Muscle of arm (tissue), 12 donors: ENCODE measurements around the gene TPSG1. TPM values are rescaled to one million over a fixed set of nuclear protein-coding genes. Genes with fewer than 3 reads are reported as not detected.
"Not testable (repeated sequence)": the region's sequence is repeated elsewhere in the genome, so short reads cannot be mapped to it uniquely, and the experiment has no call there.

Source experiments
- DNase-seq: peaks from one replicate; pipeline ENCODE4 v3.0.0-alpha.2; 2013
- polyA plus RNA-seq, 12 donors: library from polyadenylated mRNA; unstranded; fragments of 120-200 nt; gene quantifications; one replicate each; pipeline ENCODE4 v1.2.1, GENCODE V29; 2013; ENCODE audit not compliant: insufficient read length in 12 of 12

Gene TPSG1
- polyA plus RNA-seq, 12 donors = 0.48 to 1.5 (median 1.1) TPM; not detected in 2

DNA sequence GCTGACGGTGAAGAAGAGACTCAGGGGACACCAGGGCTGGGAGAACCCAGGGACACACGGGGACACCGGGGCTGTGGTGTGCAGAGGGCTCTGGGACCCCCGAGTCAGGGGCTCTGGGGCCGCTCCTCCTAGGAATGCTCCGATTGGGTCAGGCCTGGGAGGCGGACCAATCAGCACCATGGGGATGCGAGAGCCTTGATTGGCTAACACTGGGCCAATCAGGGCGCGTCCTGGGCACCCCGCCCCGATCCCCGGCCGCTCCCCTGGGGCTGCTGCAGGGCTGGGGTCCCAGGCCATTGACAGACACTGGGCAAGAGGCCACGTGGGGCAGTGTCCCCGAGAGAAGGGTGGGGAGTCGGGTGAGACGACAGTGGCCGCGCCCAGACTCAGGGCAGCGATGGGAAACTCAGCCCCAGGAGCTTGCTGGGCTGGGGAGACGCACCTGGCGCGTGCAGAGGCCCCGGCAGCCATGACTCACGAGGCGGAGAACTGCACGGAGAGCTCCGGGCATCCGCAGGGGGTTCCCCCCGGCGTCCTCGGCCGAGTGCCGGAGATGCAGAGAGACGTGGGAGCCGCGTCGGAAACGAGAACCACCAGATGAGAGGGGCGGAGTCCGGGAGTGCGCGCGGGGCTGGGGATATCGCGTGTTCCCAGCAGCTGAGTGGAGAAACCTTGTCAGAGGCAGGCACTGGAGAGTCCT is 7.1 kb upstream of the TPSG1 start:
- DNase-seq = not testable (repeated sequence)

DNA sequence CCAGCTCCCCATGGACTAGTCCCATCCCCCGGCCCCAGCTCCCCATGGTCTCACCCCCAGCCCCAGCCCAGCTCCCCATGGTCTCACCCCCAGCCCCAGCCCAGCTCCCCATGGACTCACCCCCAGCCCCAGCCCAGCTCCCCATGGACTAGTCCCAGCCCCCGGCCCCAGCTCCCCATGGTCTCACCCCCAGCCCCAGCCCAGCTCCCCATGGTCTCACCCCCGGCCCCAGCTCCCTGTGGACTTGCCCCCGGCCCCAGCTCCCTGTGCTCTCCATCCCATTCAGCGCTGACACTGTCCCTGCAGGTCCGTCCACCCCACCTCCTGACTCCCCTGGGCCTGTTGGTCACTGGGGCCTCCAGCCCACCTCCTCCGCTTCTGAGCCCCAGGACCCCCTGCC is 6.2 kb upstream of the TPSG1 start:
- not testable (repeated sequence) for DNase-seq

DNA sequence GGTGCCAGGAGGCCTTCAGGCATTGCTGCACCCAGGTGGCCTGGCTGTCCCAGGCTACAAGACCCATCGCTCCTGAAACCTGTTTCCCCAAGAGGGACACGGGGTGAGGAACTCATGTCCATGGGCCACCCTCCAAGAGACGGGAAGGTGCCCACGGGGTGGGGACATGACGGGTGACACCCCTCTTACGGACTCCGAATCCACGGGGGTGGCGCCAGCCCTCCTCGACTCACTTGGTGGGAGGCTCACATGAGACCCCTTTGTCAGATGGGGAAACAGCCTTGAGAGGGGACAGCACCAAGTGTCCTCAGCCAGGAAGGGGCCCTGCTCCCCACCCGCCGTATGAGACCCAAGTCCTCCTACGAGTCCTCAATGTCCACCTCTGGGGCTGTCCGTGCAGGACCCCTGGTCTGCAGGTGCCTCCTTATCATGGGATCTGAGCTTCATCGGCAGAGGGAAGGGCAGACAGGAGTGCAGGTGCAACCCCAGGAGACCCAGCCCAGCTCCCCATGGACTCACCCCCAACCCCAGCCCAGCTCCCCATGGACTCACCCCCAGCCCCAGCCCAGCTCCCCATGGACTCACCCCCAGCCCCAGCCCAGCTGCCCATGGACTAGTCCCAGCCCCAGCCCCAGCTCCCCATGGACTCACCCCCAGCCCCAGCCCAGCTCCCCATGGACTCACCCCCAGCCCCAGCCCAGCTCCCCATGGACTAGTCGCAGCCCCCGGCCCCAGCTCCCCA is 5.6 kb upstream of the TPSG1 start:
- DNase-seq = not testable (repeated sequence)

DNA sequence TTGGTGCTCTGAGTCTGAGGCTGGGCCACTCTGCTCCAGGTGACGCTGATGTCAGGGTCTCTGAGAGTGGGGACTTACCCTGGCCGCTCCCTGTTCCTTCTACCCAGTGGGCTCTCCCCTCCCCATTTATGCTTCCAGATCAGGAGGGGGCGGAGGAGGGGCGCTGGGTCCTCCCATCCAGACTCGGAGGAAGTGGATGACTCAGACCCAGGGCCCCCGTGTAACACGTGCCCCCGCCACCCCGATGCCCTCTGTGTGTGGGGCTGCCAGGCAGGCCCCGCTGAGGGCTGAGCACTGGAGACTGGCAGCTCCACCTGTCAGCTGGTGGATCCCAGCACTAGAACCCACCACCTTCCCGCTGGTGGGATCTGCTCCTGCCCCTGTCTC is 5.0 kb upstream of the TPSG1 start, which contains the start of gene TPSB2:
Gene TPSB2, minus strand, starts transcription at position 101 of the 387 bp plus-strand sequence. CDS start 233 bp downstream, outside the sequence.
- DNase-seq = not testable (repeated sequence)

DNA sequence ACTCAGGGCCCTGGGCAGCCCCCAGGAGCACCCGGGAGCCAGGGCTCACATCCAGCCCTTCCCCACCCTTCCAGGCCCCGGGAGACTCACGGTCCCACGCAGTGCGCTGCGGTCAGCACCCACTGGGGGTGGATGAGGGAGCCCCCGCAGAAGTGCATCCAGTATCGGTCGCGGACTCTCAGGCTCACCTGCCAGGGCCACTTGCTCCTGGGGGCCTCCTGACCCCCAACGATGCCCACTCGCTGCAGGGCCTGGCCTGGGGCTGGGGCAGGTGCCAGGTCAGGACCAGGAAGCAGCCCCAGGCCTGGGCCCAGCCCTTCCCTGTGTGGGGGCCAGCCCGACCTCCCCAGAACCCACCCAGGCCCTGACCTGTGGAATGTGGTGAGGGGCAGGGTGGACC is 4.4 kb upstream of the TPSG1 start:
- DNase-seq = not testable (repeated sequence)

DNA sequence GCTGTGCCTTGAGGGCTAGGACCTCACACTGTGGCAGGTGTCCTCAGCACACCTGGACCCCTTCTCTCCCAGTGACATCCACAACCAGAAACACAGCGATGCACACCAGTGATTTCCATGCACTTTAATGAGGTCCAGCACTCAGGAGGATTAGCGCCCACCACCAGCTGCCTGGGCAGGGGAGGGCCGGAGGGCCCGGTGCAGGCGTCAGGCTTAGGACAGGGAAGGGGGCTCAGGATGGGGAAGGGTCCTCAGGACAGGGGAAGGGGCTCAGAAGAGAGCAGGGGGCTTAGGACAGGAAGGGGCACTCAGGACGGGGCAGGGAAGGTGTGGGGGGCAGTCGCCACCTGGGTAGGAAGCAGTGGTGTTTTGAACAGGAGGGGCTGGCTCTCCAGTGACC is 3.2 kb upstream of the TPSG1 start:
- DNase-seq = not testable (repeated sequence)

DNA sequence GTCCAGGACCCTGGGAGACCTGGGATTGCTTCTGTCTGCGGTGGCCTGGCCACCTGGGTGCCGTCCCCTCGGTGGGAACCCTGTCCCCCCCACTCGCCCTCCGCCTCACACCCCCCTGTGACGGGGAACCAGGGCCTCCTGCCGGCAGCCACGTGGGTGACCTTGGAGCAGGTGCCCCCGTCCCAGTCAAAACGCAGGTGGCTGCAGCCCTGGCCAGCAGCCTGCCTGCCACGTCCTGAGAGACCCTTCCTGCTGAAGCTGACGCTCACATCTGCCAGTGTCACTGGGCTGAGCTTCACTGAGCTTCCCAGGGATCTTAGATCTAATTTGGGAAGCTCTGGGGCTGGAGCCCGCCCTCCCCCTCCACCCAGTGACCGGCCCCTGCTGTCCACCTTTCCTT is 1.6 kb upstream of the TPSG1 start:
- DNase-seq = not testable (repeated sequence)

DNA sequence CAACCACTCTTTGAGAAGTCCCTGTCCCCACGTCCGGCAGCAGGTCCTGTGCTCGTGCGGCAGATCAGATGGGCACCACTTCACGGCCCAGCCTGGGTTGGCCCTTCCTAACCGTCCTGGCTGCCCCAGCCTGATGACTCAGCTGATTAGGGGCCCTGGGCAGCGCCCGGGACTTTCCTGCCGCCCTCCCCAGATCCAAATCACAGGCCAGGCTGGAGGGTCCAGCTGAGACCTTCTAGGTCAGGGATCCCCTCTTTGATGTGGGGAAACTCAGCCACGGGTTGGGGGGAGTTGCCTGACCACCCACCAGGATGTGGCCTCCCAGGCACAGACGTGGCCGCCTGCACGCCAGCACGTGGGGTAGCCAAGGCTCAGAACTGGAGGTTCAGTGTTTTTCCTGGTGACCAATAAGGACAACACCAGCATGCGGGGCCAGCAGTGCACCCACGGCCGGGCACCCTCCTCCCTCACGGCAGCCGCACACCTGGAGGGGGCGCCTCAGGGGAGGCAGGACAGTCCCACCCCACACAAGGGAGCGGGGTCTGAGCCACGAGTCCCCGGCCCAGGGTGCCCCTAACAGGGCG is 752 bp upstream of the TPSG1 start:
- DNase-seq = not testable (repeated sequence)

DNA sequence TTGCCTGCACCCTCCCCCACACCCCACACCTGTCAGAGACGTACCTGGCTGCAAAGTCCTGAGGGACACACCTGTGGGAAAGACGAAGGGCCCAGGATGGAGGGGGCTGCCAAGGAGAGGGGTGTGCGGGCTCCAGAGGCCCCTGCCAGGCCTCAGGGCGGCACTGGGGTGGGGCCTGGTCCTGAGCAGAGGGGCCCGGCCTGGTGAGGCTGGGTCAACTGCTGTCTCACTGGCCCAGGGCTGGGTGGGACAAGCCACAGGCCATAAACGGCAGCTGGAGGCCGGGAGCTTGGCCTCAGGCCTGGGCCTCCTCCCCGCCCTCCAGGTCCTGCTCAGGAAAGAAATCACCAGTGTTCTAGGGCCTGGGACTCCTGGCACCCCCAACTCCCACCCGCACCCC is 510 bp downstream of the TPSG1 start:
- DNase-seq = no peak

DNA sequence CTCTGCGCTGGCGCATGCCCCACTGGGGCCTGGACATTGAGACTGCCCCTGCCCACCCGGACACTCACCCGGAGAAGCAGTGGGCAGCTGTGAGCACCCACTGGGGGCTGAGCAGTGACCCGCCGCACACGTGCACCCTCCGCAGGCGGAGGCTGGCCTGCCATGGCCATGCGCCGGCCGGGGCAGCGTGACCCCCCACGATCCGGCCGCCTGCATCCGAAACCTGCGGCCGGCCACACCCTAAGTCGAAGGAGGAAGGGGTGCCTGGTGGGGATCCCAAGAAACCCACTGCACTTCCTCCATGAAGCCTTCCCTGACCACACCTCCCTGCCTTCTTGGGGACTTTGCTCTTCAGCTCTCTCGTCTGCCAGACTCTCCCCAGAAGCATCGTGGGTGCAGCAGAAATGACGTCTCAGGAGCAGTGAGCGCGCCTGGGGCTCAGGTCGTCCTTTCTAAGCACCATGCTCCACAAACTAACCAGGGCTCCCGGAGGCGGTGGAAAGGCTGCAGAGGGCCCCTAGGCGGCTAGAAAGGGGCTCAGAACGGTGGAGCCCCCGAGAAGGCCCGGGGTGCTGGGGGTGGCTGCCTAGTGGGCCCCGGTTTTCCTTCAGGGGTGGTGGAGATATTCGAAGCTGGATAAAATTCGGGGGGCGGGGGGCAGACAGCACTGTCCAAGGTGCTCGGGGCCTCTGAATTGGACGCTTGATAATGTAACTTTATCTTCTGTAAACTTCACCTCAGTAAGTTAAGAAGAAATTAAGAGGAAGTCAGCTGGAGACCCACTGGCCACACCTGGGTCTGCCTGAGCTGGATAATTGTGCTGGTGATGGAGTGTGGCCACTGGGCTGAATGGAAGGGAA is 1.5 kb downstream of the TPSG1 start:
- no peak for DNase-seq

DNA sequence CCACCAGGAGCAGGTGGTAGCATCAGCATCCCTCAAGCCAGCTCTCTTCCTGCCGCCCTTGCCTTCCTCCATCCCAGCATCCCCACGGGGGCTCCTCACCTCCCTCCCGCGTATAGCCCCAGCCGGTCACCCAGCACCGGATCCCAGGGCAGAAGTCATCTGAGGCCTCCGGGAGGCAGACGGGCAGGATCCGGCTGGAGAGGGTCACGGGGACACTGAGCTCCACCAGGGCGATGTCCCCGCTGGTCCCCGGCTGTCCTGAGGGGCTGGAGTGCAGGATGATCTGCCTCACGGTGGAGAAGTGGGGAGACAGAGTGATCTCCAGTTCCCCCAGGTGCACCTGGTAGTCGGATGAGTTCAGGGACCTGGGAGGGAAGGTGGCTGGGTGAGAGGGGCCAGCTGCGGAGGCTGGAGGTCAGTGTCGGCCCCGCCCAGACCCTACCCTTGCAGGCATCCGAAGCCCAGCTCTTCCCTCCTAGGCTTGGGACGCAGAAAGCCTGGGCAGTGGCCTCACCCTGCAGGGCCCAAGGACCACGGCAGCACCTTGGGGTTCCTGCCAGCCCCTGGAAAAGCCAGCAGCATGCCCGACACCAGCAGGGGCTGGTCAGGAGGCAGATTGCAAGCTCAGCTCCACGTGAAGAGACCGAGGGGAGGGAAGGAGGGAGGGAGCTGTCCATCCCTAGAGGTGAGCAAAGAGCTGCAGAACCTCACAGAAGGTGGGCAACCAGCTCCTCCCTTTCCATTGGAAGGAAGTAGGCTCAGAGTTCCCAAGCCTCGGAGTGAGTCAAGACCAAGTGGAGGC is 2.3 kb downstream of the TPSG1 start:
- no peak for DNase-seq

DNA sequence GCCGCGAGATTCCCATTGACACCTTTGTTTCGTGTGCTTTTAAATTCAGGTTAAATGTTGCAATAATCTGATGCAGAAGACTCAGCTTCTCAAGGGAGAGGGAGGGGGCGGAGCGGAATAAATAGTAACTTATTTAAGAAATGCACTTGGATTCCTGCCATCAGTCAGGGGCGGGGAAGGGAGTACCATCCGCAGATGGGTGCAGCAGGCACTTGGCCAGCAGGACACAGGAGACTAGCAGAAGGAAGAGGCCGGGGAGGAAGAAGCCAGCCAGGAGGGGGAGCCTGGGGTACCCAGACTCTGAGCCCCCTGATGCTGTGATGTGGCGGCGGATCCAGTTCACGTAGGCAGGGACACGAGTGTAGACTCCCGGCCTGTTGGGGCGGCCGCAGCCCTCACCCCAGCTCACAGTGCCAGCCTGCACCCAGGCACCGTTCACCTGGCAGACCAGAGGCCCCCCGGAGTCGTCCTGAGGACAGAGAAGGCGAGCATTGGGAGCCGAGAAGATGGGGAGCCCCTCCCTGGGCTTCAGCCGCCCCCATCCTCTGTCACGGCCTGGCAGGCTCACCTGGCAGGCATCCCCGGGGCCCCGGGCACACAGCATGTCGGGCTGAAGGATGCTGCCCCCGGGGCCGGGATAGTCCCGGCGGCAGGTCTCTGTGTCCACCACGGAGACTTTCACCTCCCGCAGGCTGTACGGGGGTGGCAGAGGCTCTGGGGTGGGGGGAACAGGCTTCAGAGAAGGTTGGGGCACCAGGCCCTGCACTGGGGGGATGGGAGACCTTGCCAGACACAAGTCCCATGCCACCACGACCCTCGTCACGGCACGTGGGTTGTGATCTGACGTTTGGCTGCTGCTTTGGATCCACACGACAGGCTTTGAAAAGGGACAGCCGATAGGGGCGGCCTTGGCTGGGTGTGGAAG is 3.2 kb downstream of the TPSG1 start:
- DNase-seq = peak; percentile 4

DNA sequence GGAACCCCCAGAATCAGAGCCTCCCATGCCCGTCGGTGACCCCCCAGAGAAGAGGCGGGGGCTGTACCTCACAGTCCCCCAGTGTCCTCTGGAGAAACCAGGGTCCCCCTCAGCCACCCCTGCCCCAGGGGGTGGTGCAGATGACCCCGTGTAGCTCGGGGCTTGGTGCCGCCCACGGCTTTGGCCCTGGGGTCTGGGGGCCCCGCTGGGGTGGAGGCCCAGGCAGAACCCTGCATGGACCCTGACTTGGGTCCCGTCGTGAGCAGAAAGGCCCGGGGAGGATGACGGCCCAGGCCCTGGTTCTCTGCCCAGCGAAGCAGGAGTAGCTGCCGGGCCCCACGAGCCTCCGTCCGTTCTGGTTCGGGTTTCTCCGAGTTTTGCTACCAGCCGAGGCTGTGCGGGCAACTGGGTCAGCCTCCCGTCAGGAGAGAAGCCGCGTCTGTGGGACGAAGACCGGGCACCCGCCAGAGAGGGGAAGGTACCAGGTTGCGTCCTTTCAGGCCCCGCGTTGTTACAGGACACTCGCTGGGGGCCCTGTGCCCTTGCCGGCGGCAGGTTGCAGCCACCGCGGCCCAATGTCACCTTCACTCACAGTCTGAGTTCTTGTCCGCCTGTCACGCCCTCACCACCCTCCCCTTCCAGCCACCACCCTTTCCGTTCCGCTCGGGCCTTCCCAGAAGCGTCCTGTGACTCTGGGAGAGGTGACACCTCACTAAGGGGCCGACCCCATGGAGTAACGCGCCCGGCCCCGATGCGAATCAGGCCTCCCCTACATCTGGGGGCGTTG is 4.0 kb downstream of the TPSG1 start:
- no peak for DNase-seq

DNA sequence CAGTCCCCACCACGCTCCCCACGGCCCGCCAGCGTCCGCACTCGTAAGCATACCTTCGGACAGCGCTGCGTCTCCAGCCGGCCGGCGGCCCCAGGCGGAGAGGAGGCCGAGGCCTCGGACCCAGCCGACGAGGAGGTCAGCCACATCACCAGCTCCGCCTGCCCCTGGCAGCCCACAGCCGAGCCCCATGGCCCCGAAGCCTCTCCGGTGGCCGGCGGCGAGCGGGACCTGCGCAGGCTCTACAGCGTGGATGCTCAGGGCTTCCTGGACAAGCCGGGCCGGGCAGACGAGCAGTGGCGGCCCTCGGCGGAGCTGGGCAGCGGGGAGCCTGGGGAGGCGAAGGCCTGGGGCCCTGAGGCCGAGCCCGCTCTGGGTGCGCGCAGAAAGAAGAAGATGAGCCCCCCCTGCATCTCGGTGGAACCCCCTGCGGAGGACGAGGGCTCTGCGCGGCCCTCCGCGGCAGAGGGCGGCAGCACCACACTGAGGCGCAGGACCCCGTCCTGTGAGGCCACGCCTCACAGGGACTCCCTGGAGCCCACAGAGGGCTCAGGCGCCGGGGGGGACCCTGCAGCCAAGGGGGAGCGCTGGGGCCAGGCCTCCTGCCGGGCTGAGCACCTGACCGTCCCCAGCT is 4.9 kb downstream of the TPSG1 start:
- DNase-seq = no peak

DNA sequence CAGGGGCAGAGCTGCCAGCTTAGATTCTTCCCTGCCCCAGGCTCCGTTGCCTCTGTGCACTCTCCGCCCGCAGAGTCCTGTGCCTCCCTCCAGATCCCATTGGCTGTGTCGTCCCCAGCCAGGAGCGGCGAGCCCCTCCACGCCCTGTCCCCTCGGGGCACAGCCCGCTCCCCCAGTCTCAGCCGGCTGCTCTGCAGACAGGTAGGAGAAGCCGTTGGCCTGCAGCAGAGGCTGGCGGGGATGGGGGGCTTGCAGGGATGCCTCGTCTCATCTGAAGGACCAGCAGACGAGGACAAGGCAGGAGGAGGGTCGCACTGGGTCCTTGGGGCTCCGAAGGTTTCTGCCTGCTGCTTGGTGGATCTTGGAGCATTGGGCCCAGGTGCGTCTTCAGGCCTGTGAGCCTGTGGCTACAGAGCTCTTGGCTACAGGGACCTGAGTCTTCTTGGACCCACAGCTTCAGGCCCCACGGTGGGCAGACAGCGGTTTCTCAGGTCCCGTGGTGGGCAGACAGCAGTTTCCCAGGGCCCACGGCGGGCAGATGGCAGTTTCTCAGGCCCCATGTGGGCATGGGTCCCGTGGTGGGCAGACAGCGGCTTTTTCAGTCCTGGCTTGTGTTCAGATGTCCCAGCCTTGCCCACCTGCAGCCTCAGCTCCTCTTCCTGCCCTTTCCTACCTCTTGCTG is 6.0 kb downstream of the TPSG1 start:
- no peak for DNase-seq

DNA sequence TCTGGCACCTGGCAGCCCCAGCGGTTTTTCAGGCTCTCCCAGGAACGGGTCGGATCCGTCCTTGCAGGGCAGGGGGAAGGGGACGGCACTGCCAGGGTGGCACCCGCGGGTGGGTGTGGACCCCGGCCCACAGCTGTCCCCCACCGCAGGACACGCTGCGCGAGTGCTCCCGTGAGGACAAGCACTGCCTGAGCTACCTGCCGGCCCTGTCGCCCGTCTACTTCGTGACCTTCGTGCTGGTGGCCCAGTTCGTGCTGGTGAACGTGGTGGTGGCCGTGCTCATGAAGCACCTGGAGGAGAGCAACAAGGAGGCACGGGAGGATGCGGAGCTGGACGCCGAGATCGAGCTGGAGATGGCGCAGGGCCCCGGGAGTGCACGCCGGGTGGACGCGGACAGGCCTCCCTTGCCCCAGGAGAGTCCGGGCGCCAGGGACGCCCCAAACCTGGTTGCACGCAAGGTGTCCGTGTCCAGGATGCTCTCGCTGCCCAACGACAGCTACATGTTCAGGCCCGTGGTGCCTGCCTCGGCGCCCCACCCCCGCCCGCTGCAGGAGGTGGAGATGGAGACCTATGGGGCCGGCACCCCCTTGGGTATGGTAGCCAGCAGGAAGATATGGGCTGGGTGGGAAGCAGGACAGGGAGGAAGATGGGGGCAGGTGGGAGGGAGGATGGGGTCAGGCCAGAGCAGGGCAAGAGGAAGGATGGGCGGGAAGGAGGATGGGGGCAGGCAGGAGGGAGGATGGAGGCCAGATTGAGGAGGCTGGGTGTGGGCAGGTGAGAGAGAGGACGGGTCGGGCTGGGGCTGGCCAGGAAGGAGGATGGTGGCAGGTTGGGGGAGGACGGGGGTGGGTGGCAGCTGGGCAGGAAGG is 6.8 kb downstream of the TPSG1 start:
- DNase-seq = no peak

DNA sequence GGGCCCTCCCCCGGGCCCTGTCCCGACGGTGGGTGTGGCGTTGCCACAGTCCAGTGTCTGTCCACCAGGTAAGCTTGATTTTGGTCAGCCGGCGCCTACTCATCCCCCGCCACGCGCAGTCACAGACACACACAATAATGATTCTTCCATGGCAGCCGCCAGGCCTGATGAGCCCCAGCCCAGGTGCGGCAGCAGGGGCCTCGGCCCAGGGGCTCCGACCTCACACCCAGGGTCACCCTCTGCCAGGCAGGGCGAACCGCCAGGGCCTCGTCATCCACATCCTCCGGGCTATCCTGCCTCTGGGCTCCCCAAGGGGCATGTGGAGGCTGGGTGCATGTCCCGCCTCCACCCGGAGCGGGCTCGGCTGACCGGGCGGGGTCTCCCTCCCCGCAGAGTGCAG is 7.5 kb downstream of the TPSG1 start:
- no peak for DNase-seq
